Tibial artery (tissue), 4 donors: ENCODE results near the gene ANKS1A.
"Not testable (repeated sequence)": the region's sequence is repeated elsewhere in the genome, so short reads cannot be mapped to it uniquely, and the experiment has no call there.

Experiments used
- DNase-seq, 2 donors: peaks; one replicate each; pipeline ENCODE4 v3.0.0-alpha.2; 2019
- H3K27ac ChIP-seq, 2 donors: fragments of 200-600 bp; sonication (generic) in 1 of 2; 1 replicate in 1 of 2; 2 replicates in 1 of 2; pipeline ENCODE4 v1.5.1; 2018 to 2019; ENCODE audit warnings: mild to moderate bottlenecking in 1 of 2
- H3K27me3 ChIP-seq, 2 donors: fragments of 200-600 bp; sonication (generic) in 1 of 2; one replicate each; pipeline versions ENCODE4 v1.5.1 to v1.6.0; 2016 to 2019
- H3K36me3 ChIP-seq, 3 donors: fragments of 200-600 bp; sonication (generic) in 2 of 3; one replicate each; pipeline ENCODE4 v1.5.1; 2016 to 2019; ENCODE audit warnings: mild to moderate bottlenecking in 2 of 3
- H3K4me1 ChIP-seq, 4 donors: fragments of 200-600 bp; sonication (generic) in 2 of 4; 1 replicate in 3 of 4; 2 replicates in 1 of 4; pipeline ENCODE4 v1.5.1; 2016 to 2019
- H3K4me3 ChIP-seq, 2 donors: fragments of 200-600 bp; sonication (generic) in 1 of 2; 1 replicate in 1 of 2; 2 replicates in 1 of 2; pipeline ENCODE4 v1.5.1; 2018 to 2019; ENCODE audit warnings: mild to moderate bottlenecking in 2 of 2
- H3K9me3 ChIP-seq, 3 donors: fragments of 200-600 bp; sonication (generic) in 1 of 3; one replicate each; pipeline ENCODE4 v1.5.1; 2016 to 2019
- intact Hi-C: fragments of 100-400 bp; cut with DNase I; formaldehyde crosslinking; loops from one replicate; pipeline ENCODE4 v1.15.0; 2023; ENCODE audit warnings: low total_unique reads
- TF ChIP-seq, protein P1 (sequence below), 2 experiments: fragments of 200-600 bp in 1 of 2; fragments of 450-650 bp in 1 of 2; IDR thresholded peaks; one replicate each; pipeline ENCODE4 v1.5.1; 2017 to 2019; ENCODE audit warnings: antibody characterized with exemption in 2 of 2, mild to moderate bottlenecking in 1 of 2, moderate library complexity in 1 of 2

Gene ANKS1A

DNA sequence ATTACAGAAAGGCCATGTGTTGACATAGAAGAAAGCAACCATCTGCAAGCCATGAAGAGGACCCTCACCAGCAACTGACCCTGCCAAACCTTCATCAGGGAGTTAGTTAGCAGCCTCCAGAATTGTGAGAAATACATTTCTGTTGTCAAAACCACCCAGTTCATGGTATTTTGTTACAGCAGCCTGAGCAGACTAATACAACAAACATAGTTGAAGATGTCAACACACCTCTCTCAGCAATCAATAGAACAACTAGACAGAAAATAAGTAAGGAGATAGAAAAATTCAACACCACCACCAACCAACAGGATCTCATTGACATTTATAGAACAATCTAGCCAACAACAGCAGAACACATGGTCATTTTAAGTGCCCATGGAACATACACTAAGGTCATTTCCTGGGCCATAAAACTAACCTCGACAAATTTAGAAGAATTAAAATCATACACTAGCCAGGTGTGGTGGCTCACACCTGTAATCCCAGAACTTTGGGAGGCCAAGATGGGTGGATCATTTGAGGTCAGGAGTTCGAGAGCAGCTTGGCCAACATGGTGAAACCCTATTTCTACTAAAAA lies 219.3 kb downstream of the ANKS1A start:
- intact Hi-C loops = no loop called here
- no peaks in the 10 kb centered on the region for H3K27me3 ChIP-seq
- no peak overlapping the region for H3K27ac ChIP-seq
- no peaks in the 10 kb centered on the region for H3K9me3 ChIP-seq
- no peak overlapping the region for H3K4me3 ChIP-seq
- H3K4me1 ChIP-seq = no peaks in the 10 kb centered on the region
- no peaks in the 10 kb centered on the region for H3K36me3 ChIP-seq
- DNase-seq = no peak
- TF ChIP-seq, protein P1, sequence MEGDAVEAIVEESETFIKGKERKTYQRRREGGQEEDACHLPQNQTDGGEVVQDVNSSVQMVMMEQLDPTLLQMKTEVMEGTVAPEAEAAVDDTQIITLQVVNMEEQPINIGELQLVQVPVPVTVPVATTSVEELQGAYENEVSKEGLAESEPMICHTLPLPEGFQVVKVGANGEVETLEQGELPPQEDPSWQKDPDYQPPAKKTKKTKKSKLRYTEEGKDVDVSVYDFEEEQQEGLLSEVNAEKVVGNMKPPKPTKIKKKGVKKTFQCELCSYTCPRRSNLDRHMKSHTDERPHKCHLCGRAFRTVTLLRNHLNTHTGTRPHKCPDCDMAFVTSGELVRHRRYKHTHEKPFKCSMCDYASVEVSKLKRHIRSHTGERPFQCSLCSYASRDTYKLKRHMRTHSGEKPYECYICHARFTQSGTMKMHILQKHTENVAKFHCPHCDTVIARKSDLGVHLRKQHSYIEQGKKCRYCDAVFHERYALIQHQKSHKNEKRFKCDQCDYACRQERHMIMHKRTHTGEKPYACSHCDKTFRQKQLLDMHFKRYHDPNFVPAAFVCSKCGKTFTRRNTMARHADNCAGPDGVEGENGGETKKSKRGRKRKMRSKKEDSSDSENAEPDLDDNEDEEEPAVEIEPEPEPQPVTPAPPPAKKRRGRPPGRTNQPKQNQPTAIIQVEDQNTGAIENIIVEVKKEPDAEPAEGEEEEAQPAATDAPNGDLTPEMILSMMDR (IDR thresholded peaks at IDR 0.05) = no peak

DNA sequence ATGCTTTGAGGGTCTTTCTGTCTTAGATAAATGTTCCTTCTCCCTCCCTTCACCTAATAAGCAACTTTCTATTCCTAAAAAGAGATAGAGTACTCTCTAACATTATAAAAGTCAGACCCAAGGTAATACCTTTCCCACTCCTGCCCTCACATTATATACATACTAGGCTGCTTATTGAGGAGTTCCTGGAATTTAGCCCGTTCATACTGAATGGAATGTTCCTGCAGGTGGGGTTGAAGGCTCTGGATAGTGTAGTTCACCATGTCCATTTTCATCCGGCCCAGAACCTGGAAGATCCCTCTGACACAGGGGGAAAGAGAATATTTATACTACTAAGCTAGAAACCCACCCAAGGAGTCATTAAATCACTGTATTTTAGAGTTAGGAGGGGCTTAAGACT lies 231.7 kb downstream of the ANKS1A start:
- intact Hi-C loops = no loop called here
- no peak overlapping the region for H3K4me3 ChIP-seq
- no peaks in the 10 kb centered on the region for H3K4me1 ChIP-seq
- TF ChIP-seq, protein P1 (IDR thresholded peaks at IDR 0.05) = no peak
- no peaks in the 10 kb centered on the region for H3K27me3 ChIP-seq
- no peaks in the 10 kb centered on the region for H3K36me3 ChIP-seq
- H3K27ac ChIP-seq = no peak overlapping the region
- H3K9me3 ChIP-seq = no peaks in the 10 kb centered on the region
- no peak for DNase-seq

- H3K9me3 ChIP-seq = no peaks in the 10 kb centered on the region
- intact Hi-C loops = no loop called here
- no peaks in the 10 kb centered on the region for H3K27me3 ChIP-seq
- TF ChIP-seq, protein P1 (IDR thresholded peaks at IDR 0.05) = no peak
- no peak overlapping the region for H3K4me3 ChIP-seq
- H3K27ac ChIP-seq = no peak overlapping the region
- H3K36me3 ChIP-seq = no peaks in the 10 kb centered on the region
- no peak for DNase-seq
- H3K4me1 ChIP-seq = no peaks in the 10 kb centered on the region
Measured at GRCh38 chr6:35124356-35124755, 235.3 kb downstream of the ANKS1A start.

GRCh38 chr6:35128042-35128441 lies 239.0 kb downstream of the ANKS1A start:
- Histone ChIP-seq H3K4me3 (no peak overlapping the region), H3K9me3 (no peaks in the 10 kb centered on the region), H3K27me3 (no peaks in the 10 kb centered on the region), H3K27ac (no peak overlapping the region), H3K4me1 (no peaks in the 10 kb centered on the region), H3K36me3 (no peaks in the 10 kb centered on the region)
- TF ChIP-seq, protein P1 (IDR thresholded peaks at IDR 0.05) = no peak
- intact Hi-C loops = no loop called here
- DNase-seq = no peak

- no peak overlapping the region for H3K27ac ChIP-seq
- H3K4me1 ChIP-seq = no peaks in the 10 kb centered on the region
- intact Hi-C loops = no loop called here
- no peak for DNase-seq
- TF ChIP-seq, protein P1 (IDR thresholded peaks at IDR 0.05) = no peak
- no peaks in the 10 kb centered on the region for H3K9me3 ChIP-seq
- H3K36me3 ChIP-seq = no peaks in the 10 kb centered on the region
- H3K4me3 ChIP-seq = no peak overlapping the region
- no peaks in the 10 kb centered on the region for H3K27me3 ChIP-seq
Measured at GRCh38 chr6:35128496-35128895, 239.4 kb downstream of the ANKS1A start.

- H3K27me3 ChIP-seq = peaks cover 0 to 8% of the 10 kb centered on the region in 2 donors
- H3K4me1 ChIP-seq = peaks cover 0 to 10% (median 6%) of the 10 kb centered on the region in 4 donors
- intact Hi-C loops = no loop called here
- H3K9me3 ChIP-seq = no peaks in the 10 kb centered on the region
- TF ChIP-seq, protein P1 (IDR thresholded peaks at IDR 0.05) = no peak
- no peak overlapping the region for H3K27ac ChIP-seq
- no peak for DNase-seq
- H3K4me3 ChIP-seq = no peak overlapping the region
- H3K36me3 ChIP-seq = no peaks in the 10 kb centered on the region
Measured at GRCh38 chr6:35136185-35136584, 247.1 kb downstream of the ANKS1A start.

DNA sequence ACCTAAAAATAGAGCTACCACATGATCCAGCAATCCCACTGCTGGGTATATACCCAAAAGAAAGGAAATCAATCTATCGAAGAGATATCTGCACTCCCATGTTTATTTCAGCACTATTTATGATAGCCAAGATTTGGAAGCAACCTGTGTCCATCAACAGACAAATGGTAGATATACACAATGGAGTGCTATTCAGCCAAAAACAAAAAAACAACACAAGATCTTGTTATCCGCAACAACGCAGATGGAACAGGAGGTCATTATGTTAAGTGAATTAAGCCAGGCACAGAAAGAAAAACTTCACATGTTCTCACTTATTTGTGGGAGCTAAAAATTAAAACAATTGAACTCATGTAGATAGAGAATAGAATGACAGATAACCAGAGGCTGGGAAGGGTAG lies 249.1 kb downstream of the ANKS1A start:
- H3K4me1 ChIP-seq = peaks cover 0 to 11% (median 6%) of the 10 kb centered on the region in 4 donors

More for the DNA sequence above, 249.1 kb downstream of the ANKS1A start:
- DNase-seq, H3K27me3 ChIP-seq, H3K4me3 ChIP-seq, H3K27ac ChIP-seq, H3K36me3 ChIP-seq, H3K9me3 ChIP-seq, intact Hi-C loops: not testable (repeated sequence)
